Activated naive CD8-positive, alpha-beta T cell treated with anti-CD3 and anti-CD28 coated beads, Interleukin-2, amount 50 U/mL, for 16 hours (primary cell): ENCODE measurements around the gene SPTBN1.

ENCODE experiments used
- DNase-seq: peaks from one replicate; pipeline ENCODE4 v3.0.0-alpha.2; 2020; ENCODE audit warnings: low read depth, low spot score

The SPTBN1 gene

GRCh38 chr2:54551123-54551756 lies 95.1 kb downstream of the SPTBN1 start:
- DNase-seq = no peak

GRCh38 chr2:54553075-54553474 lies 96.9 kb downstream of the SPTBN1 start:
- no peak for DNase-seq

- DNase-seq = no peak
These were observed 97.6 kb downstream of the SPTBN1 start for GRCh38 chr2:54553775-54554174.

- no peak for DNase-seq
These were observed 99.3 kb downstream of the SPTBN1 start for GRCh38 chr2:54555318-54555837.

- DNase-seq = no peak
These were observed 100.5 kb downstream of the SPTBN1 start for GRCh38 chr2:54556621-54557121.

- DNase-seq = no peak
These were observed 101.1 kb downstream of the SPTBN1 start for GRCh38 chr2:54557211-54557600.

GRCh38 chr2:54557601-54558187 lies 101.6 kb downstream of the SPTBN1 start:
- DNase-seq = peak; percentile 30

- peak; percentile 52 for DNase-seq
These were observed 102.3 kb downstream of the SPTBN1 start for GRCh38 chr2:54558188-54559005.

- DNase-seq = no peak
These were observed 102.9 kb downstream of the SPTBN1 start for GRCh38 chr2:54559006-54559445.

- DNase-seq = no peak
These were observed 103.5 kb downstream of the SPTBN1 start for GRCh38 chr2:54559593-54560145.

GRCh38 chr2:54560146-54560881 lies 104.2 kb downstream of the SPTBN1 start:
- no peak for DNase-seq

GRCh38 chr2:54561010-54561409 lies 104.9 kb downstream of the SPTBN1 start:
- DNase-seq = no peak

GRCh38 chr2:54564439-54564838 lies 108.3 kb downstream of the SPTBN1 start:
- no peak for DNase-seq

- no peak for DNase-seq
These were observed 109.4 kb downstream of the SPTBN1 start for GRCh38 chr2:54565551-54565950.

GRCh38 chr2:54566896-54567295 lies 110.8 kb downstream of the SPTBN1 start:
- no peak for DNase-seq

- DNase-seq = no peak
These were observed 112.8 kb downstream of the SPTBN1 start for GRCh38 chr2:54568876-54569321.

GRCh38 chr2:54569745-54570301 lies 113.7 kb downstream of the SPTBN1 start:
- no peak for DNase-seq

- DNase-seq = no peak
These were observed 114.3 kb downstream of the SPTBN1 start for GRCh38 chr2:54570321-54570855.

- no peak for DNase-seq
These were observed 115.0 kb downstream of the SPTBN1 start for GRCh38 chr2:54570925-54571694.

GRCh38 chr2:54572262-54572635 lies 116.1 kb downstream of the SPTBN1 start:
- DNase-seq = no peak
